ENCODE results near the gene TTLL11.

The TTLL11 gene

DNA sequence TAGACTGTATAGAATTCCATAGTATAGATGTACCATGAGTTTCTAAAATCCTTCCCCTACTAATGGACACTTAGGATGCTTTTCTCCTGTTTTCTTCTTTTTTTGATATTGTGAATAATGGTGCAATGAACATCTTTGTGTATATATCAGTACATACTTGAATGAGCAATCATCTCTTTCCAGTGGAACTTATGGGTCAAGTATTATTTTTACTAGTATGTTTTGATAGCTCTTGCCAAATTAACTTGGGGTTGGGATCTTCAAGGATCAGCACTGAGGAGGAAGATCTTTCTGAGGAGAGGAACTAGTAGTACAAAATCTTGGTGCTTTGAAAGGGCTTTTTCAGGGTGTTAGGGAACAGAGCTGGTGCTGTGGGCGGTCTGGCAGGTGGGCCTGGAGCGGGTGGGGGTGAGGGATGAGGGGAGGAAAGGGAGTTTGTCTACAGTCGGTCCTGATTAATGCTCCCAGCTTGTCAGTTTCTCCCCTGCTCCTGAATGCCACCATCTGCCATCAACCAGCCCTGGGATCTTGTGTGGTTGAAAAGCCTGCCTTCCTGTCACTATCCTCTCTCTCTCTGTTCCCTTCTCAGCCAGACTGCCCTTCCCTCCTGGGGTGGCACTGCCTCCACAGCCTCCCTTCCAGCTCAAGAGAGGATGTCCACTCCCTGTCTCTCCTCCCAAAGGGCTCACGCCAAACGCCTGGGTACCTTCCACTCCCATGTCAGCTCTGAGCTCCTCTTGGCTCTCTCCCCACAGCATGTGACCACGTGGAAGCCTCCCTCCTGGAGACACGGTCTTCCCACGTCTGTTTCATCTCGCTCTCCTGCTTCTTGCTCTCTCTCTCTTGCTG, 255.8 kb downstream of the TTLL11 start:
- no peak overlapping the region for H3K4me3 ChIP-seq (ENCODE audit: low read length)
- H3F3A ChIP-seq (ENCODE audit: control insufficient read depth, insufficient read depth), result no peaks in the 10 kb centered on the region
- H3K27ac ChIP-seq (ENCODE audit: low read depth, low read length), result no peak overlapping the region
- H3K79me2 ChIP-seq (ENCODE audit: control insufficient read depth, low read length), result no peaks in the 10 kb centered on the region
- H3K27me3 ChIP-seq (ENCODE audit: control insufficient read depth, low read length), result no peaks in the 10 kb centered on the region
- peaks cover 30% of the 10 kb centered on the region for H3K4me1 ChIP-seq (ENCODE audit: control insufficient read depth, low read length)
- H3K36me3 ChIP-seq (ENCODE audit: control insufficient read depth, low read length), result no peaks in the 10 kb centered on the region
- H3K9me3 ChIP-seq (ENCODE audit: control insufficient read depth, insufficient read depth, low read length), result no peaks in the 10 kb centered on the region
- TF ChIP-seq EZH2phosphoT487 (IDR thresholded peaks at IDR 0.05; ENCODE audit: borderline replicate concordance, low read length), result no peak
- TF ChIP-seq, protein P1, sequence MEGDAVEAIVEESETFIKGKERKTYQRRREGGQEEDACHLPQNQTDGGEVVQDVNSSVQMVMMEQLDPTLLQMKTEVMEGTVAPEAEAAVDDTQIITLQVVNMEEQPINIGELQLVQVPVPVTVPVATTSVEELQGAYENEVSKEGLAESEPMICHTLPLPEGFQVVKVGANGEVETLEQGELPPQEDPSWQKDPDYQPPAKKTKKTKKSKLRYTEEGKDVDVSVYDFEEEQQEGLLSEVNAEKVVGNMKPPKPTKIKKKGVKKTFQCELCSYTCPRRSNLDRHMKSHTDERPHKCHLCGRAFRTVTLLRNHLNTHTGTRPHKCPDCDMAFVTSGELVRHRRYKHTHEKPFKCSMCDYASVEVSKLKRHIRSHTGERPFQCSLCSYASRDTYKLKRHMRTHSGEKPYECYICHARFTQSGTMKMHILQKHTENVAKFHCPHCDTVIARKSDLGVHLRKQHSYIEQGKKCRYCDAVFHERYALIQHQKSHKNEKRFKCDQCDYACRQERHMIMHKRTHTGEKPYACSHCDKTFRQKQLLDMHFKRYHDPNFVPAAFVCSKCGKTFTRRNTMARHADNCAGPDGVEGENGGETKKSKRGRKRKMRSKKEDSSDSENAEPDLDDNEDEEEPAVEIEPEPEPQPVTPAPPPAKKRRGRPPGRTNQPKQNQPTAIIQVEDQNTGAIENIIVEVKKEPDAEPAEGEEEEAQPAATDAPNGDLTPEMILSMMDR (IDR thresholded peaks at IDR 0.05; ENCODE audit: low read depth, low read length, poor library complexity, severe bottlenecking), result no peak
- no peaks in the 10 kb centered on the region for H3K9me2 ChIP-seq (replicated peaks; ENCODE audit: control insufficient read depth, low read length)
- no peaks in the 10 kb centered on the region for H4K20me1 ChIP-seq (ENCODE audit: control insufficient read depth, insufficient read depth, low read depth, low read length)
- H3K4me2 ChIP-seq (ENCODE audit: low read length), result no peak overlapping the region

DNA sequence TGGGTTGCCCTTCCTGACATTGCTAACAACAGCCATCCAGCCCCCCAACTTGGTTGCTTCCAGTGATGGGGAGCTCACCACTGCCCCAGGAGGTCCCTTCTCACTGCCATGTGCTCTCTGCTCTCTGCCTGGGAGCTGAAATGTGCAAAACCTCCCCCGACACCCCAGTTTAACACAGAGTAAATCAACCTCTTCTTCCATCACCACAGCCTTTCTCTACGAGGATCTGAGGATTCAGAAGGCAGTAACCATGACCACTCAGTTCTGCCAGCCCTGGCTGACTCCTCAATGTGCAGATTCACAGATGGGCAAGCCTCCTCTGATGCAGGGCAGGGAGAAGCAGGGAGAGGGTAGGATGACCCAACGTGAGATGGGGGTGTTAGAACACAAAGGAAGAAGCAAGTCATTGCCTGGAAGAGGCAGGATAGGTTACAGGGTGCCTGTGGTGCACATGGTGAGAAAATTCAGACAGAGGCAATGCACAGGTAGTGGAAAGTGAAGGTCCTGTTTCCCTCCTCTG, 256.7 kb downstream of the TTLL11 start:
- Histone ChIP-seq H3K79me2 (ENCODE audit: control insufficient read depth, low read length) (no peaks in the 10 kb centered on the region), H4K20me1 (ENCODE audit: control insufficient read depth, insufficient read depth, low read depth, low read length) (no peaks in the 10 kb centered on the region), H3K4me3 (ENCODE audit: low read length) (no peak overlapping the region), H3K27ac (ENCODE audit: low read depth, low read length) (no peak overlapping the region), H3F3A (ENCODE audit: control insufficient read depth, insufficient read depth) (no peaks in the 10 kb centered on the region), H3K9me2 (replicated peaks; ENCODE audit: control insufficient read depth, low read length) (no peaks in the 10 kb centered on the region), H3K9me3 (ENCODE audit: control insufficient read depth, insufficient read depth, low read length) (no peaks in the 10 kb centered on the region), H3K4me1 (ENCODE audit: control insufficient read depth, low read length) (peaks cover 27% of the 10 kb centered on the region), H3K4me2 (ENCODE audit: low read length) (no peak overlapping the region), H3K27me3 (ENCODE audit: control insufficient read depth, low read length) (no peaks in the 10 kb centered on the region), H3K36me3 (ENCODE audit: control insufficient read depth, low read length) (no peaks in the 10 kb centered on the region)
- no peak for TF ChIP-seq EZH2phosphoT487 (IDR thresholded peaks at IDR 0.05; ENCODE audit: borderline replicate concordance, low read length)
- TF ChIP-seq, protein P1 (IDR thresholded peaks at IDR 0.05; ENCODE audit: low read depth, low read length, poor library complexity, severe bottlenecking), result no peak

DNA sequence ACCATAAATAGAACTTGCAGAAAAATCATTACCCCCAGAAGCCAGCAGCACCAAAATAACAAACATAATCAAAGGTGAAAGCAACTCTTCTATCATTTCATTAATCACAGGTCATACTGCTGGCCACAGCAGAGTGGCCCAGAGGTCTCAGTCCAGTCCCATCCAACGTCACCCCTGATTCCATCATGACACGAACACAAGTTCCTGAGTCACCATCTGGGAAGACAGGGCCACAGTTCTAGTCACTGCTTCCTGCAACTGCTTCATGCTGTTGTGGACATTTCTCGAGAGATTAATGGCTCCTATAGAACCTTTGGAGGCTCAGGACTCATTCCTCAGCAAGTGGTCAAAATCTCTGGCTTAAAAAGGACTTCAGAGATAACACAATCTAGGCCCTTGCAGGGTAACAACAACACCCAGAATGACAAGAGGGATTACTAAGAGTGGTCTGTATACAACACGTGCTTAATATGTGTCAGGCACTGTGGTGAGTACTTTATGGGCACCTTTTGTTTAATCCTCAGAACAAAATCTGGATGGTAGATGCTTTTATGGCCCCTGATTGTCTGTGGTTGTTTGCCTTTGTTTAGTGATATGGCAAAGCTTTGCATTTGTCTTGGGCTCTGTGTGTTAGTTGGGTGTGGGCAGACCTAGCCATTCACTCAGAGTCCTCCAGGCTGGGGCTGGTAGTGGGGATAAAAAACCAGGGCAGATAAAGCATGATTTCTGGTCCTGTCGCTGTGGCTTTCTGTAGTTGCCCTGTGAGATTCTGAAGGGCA, 257.3 kb downstream of the TTLL11 start:
- Histone ChIP-seq H3K9me2 (replicated peaks; ENCODE audit: control insufficient read depth, low read length) (no peaks in the 10 kb centered on the region), H3K4me2 (ENCODE audit: low read length) (no peak overlapping the region), H3K9me3 (ENCODE audit: control insufficient read depth, insufficient read depth, low read length) (no peaks in the 10 kb centered on the region), H3K79me2 (ENCODE audit: control insufficient read depth, low read length) (no peaks in the 10 kb centered on the region), H3K4me3 (ENCODE audit: low read length) (no peak overlapping the region), H3K4me1 (ENCODE audit: control insufficient read depth, low read length) (peaks cover 21% of the 10 kb centered on the region), H3K27me3 (ENCODE audit: control insufficient read depth, low read length) (no peaks in the 10 kb centered on the region), H3K27ac (ENCODE audit: low read depth, low read length) (no peak overlapping the region), H3K36me3 (ENCODE audit: control insufficient read depth, low read length) (no peaks in the 10 kb centered on the region), H3F3A (ENCODE audit: control insufficient read depth, insufficient read depth) (no peaks in the 10 kb centered on the region), H4K20me1 (ENCODE audit: control insufficient read depth, insufficient read depth, low read depth, low read length) (no peaks in the 10 kb centered on the region)
- TF ChIP-seq EZH2phosphoT487 (IDR thresholded peaks at IDR 0.05; ENCODE audit: borderline replicate concordance, low read length), result no peak
- TF ChIP-seq, protein P1 (IDR thresholded peaks at IDR 0.05; ENCODE audit: low read depth, low read length, poor library complexity, severe bottlenecking), result no peak

All from DOHH2 (cell line).